C4-2B (cell line): Measurements from ENCODE around the gene MIS18A.

ENCODE experiments used
- CTCF ChIP-seq: fragments of 450-650 bp; conservative IDR thresholded peaks from 2 replicates; pipeline ENCODE4 v1.5.1; 2017; ENCODE audit warnings: mild to moderate bottlenecking
- ZFX ChIP-seq: fragments of 450-650 bp; IDR thresholded peaks from 2 replicates; pipeline ENCODE4 v1.6.1; 2017

DNA sequence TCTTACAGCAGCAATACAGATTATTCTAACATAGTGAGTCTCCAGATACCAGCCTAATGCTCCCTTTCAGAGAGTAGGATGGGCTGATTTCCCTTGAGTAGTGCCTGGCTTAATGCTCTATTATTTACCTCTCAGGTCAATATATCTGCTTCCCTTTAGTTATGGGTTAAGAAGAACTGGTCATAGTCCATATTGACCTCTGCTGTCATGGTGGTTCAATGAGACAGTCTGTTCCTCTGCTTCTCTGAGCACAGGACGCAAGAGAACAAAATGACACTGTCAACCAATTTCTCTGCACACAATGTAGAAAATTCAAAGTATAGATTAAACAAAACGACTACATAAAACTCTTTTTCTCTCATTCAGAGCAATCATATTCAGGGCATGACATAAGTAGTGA, 22.7 kb upstream of the MIS18A start:
- no peak for TF ChIP-seq CTCF
- no peak for TF ChIP-seq ZFX
